HG03520 (cell line): ENCODE data around the gene TMEM130.
A peak's percentile ranks its signal among the peaks of the same experiment; 100 is the strongest.

Experiments
- ATAC-seq: cut with Tn5 transposase; IDR thresholded peaks from one replicate; pipeline ENCODE4 v1.9.1; 2021; ENCODE audit warnings: mild to moderate bottlenecking, moderate library complexity; ENCODE audit not compliant: unreplicated experiment

Gene TMEM130

GRCh38 chr7:98869597-98870120 lies at the start of gene TMEM130:
TMEM130 (minus strand) TSS chr7:98870014; CDS start chr7:98869861, 153 bp downstream.
- ATAC-seq: no peak

- ATAC-seq: no peak
Measured at GRCh38 chr7:98917331-98917730, 47.5 kb upstream of the TMEM130 start.

- ATAC-seq: no peak
Measured at GRCh38 chr7:98913612-98914011, 43.8 kb upstream of the TMEM130 start.

GRCh38 chr7:98913026-98913425 lies 43.2 kb upstream of the TMEM130 start:
- ATAC-seq: no peak

- no peak for ATAC-seq
Measured at GRCh38 chr7:98911916-98912315, 42.1 kb upstream of the TMEM130 start.

GRCh38 chr7:98910427-98910826 lies 40.6 kb upstream of the TMEM130 start:
- no peak for ATAC-seq

- no peak for ATAC-seq
Measured at GRCh38 chr7:98909487-98909886, 39.7 kb upstream of the TMEM130 start.

- no peak for ATAC-seq
Measured at GRCh38 chr7:98908585-98908984, 38.8 kb upstream of the TMEM130 start.

- ATAC-seq: no peak
Measured at GRCh38 chr7:98907570-98907969, 37.8 kb upstream of the TMEM130 start.

GRCh38 chr7:98903246-98903645 lies 33.4 kb upstream of the TMEM130 start:
- ATAC-seq: no peak

- ATAC-seq: no peak
Measured at GRCh38 chr7:98902523-98902922, 32.7 kb upstream of the TMEM130 start.

GRCh38 chr7:98900815-98901214 lies 31.0 kb upstream of the TMEM130 start:
- ATAC-seq: no peak

- ATAC-seq: no peak
Measured at GRCh38 chr7:98899816-98900215, 30.0 kb upstream of the TMEM130 start.

GRCh38 chr7:98892609-98893008 lies 22.8 kb upstream of the TMEM130 start:
- no peak for ATAC-seq

GRCh38 chr7:98887038-98887437 lies 17.2 kb upstream of the TMEM130 start:
- ATAC-seq: no peak

GRCh38 chr7:98884416-98884815 lies 14.6 kb upstream of the TMEM130 start:
- ATAC-seq: no peak

- ATAC-seq: no peak
Measured at GRCh38 chr7:98881561-98882315, 11.9 kb upstream of the TMEM130 start.

GRCh38 chr7:98880485-98880884 lies 10.7 kb upstream of the TMEM130 start:
- ATAC-seq: no peak

GRCh38 chr7:98879979-98880315 lies 10.1 kb upstream of the TMEM130 start:
- no peak for ATAC-seq

GRCh38 chr7:98879198-98879978 lies 9.6 kb upstream of the TMEM130 start:
- ATAC-seq: peak; percentile 86

- peak; percentile 58 for ATAC-seq
Measured at GRCh38 chr7:98878365-98879197, 8.8 kb upstream of the TMEM130 start, which contains the start of gene TRRAP. TRRAP (plus strand) TSS chr7:98878532; CDS start chr7:98881151, 2,619 bp downstream.
